ENCODE data around the gene NKX6-1.

The NKX6-1 gene

DNA sequence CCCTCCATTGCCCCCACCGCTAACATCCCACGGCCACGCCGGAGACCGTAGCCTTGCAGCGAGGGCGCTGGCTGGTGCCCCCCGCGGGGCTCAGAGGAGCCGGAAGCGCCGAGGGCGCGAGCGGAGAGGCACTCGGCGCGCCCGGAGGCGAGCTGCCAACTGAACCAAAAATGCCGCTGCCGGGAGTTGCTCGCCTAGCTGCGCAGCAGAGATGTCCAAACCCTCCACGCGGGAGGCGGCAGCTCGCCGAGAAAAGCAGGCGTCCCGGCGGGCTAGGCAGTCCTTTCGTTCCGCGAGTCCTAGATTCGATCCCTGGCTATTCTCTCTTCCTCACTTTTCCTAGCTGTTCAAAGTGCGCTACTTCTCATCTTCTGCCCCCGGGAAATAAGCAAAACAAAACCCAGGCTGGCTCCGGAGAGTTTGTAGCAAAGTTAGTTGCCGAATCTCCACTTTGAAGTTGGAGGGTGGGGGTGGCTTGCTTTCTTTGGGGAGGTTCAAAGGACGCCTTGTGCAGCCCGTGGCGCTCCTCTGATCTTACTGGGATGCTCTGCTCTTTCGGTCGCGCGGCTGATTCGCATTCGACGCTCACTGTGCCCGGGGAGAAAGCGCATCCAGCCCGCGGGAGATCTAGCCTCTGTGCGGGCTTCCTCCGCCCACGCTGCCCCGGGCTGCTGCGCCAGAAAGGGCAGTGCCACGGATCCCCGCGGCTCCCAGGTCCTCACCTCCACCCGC lies 723 bp downstream of the NKX6-1 start:
- DNase-seq: no peak

- no peak for DNase-seq
Measured at GRCh38 chr4:84497504-84498202, 1.4 kb downstream of the NKX6-1 start.

DNA sequence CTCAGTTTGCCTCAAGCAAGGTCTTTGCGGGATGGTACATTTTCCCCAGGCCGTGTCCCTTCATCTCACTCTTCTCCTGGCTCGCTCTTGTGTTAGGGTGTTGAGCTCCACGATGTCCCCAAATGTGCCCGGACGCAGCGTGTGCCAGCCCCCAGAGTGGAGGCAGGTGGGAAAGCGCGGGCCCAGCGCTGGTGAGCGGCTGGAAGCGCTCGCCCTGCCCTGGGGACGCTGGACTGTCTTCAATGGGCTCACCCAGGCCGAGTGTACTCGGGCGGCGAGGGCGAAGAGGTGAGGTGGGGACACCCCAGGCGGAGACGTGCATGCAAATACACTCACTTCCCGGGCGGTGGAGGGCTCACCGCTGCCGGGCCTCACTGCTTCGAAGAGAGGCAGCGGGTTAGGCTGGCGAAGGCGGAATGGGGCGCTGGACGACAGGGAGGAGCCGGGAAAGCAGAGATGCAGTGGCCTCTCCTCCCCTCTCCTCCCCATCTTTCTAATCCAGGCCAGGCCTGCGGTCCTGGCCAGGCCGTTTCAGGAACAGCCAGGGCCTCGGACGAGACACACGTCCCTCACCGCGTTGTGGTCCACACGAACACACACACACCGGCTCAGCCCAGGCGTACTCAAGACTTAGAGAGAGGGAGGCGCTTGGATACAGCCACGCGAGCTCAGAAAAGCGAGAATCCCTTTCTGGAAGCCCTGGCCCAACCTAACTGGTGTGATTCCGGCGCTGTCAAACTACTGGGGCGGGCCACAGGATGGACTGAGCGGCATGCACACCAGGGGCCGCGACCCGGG lies 2.2 kb downstream of the NKX6-1 start:
- DNase-seq: no peak

DNA sequence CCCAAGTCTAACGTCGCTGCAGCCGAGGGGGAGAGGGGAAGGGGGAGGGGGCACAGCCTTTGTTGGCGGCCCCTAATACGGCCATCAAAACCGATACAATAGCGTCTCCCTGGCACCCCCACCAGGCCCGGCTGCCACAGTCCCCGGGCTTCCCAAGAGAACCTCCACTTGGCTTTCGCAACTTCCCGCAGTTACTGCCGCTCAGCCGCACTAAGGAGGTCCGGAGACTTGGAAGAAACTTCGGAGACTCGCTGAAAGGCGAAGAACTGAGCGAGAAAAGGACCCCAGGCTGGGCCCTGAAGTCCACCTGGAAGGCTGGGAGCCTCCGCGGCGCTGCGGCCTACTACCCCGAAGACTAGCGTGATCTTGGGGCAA lies 2.8 kb downstream of the NKX6-1 start:
- DNase-seq: no peak

- DNase-seq: no peak
Measured at GRCh38 chr4:84495794-84496261, 3.3 kb downstream of the NKX6-1 start.

DNA sequence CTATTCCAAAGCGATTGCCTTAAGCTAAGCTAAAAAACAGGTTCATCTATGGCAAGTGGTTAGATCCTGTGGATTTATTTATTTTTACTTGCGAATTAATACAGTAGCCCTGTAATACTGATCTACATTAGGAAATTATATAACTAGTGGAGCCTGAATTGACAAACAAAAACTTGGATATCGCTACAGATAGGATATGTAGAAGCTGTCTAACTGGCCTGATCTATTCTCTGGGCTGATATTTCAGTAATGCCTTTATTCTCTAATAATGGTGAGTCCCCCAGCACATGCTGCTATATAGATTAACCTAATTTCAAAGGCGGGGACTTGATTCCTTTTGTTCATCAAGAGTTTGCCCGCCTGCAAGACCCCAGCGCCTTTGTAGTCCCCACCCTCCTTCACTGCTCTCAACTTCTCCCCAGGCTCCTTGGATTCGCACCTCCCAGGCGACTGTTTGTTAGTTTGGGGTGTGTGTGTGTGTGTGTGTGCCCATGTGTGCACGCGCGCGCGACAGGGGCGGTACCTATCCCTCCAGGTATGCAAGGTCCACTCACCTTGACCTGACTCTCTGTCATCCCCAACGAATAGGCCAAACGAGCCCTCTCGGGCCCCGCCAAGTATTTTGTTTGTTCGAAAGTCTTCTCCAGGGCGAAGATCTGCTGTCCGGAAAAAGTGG lies 3.8 kb downstream of the NKX6-1 start:
- no peak for DNase-seq

GRCh38 chr4:84494531-84494930 lies 4.6 kb downstream of the NKX6-1 start:
- DNase-seq: no peak

DNA sequence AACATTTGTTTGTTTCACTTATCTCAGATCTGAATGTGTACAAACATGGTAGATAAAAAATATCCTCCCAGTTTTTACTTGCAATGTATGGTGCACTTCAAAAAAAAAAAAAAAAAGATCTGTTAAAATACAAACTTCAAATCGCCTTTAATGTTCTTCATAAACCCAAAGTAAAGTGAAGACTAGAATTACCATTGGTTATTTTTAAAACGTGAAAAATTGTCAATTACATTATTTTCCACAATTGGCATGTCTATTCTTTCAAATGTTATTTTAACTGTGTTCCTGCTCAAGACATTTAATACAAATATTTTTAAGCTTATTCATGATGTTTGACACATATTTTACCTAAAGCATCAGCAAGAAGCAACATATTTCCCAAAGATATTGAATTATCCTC lies 5.0 kb downstream of the NKX6-1 start:
- no peak for DNase-seq

DNA sequence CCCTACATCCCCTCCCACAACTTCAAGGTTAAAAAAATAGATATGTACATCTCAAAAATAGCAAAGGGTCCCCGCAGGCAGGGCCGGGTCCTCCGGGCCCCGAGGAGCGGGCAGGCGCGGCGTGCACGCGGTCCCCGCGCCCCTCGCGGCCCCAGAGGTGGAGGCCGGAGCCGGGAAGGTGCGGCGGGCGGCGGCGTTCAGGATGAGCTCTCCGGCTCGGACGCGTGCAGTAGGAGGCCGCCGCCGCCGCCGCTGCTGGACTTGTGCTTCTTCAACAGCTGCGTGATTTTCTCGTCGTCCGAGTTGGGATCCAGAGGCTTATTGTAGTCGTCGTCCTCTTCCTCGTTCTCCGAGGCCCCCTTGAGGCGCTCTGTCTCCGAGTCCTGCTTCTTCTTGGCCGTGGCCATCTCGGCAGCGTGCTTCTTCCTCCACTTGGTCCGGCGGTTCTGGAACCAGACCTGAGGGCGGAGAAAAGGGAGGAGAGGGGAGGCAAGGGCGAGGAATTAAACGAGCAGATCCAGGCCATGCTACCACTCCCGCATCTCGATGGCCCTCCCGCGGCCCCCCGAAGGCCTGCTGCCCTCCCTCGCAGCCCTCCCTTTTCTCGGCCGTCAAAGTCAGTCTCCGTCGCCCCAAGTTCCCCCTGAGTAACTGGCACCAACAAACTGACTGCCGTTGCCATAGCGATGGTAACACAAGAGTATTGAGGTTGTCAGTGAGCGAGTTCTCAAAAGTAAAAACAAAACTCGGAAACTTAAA lies 5.8 kb downstream of the NKX6-1 start:
- DNase-seq: peak in 1 of 2 donors; percentile 23

- no peak for DNase-seq
Measured at GRCh38 chr4:84492737-84493091, 6.4 kb downstream of the NKX6-1 start.

DNA sequence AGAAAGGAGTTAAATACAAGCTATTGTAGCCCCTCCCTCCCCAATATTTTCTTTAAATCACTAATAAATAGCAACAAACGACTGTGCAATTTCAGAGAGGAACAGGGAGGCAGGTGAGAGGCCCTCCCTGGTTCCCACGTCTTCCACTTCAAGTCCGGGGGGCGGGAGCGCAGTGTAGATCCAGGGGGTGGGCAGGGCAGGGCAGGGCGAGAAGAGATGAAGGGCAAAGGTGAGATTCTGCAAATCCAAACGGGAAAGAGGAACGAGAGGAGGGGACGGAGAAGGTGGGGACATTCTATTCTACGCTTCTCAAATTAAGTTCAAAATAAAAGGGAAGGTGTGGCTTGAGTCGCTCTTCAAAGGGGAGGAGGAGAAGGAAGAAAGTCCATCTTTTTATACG lies 6.8 kb downstream of the NKX6-1 start:
- DNase-seq: no peak

- DNase-seq: no peak
Measured at GRCh38 chr4:84491481-84491880, 7.6 kb downstream of the NKX6-1 start.

DNA sequence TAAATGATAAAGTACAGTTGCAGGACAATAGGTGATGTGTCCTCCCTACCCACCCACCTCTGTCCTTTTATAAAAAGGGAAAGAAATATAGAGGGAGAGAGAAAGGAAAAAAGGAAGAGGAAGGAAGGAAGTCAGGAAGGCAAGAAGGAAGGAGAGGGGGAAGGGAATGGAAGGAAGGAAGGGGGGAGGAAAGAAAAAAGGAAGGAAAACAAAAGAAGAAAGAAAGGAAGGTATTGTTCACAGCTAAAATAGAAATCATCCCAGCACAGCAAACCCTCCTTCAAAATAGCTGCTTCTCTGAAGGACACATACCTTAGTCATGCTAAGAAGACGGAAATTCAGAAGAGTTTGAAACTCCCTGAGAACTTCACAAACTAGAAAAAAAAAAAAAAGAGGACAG lies 8.4 kb downstream of the NKX6-1 start:
- DNase-seq: no peak

DNA sequence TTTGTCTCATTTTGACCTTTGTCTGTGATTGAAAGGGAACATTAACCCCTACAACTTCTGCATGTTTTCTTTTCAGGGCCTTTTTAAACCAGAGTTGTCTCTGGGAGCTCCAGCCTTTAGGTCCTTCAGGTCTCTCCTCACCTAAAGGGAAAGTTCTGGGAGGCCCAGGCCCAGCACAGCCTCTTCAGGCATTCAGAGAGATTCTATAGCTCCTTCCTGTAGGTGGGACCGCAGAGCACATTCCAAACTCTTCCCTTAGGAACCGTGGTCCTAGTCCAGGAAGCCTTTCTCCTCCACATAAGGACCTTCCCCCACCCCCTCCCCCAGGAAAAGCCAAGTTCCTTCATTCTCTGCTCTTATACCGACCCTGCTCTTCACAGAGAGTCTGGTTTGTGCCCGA lies 14.9 kb downstream of the NKX6-1 start:
- no peak for DNase-seq

- no peak for DNase-seq
Measured at GRCh38 chr4:84483688-84484087, 15.4 kb downstream of the NKX6-1 start.

DNA sequence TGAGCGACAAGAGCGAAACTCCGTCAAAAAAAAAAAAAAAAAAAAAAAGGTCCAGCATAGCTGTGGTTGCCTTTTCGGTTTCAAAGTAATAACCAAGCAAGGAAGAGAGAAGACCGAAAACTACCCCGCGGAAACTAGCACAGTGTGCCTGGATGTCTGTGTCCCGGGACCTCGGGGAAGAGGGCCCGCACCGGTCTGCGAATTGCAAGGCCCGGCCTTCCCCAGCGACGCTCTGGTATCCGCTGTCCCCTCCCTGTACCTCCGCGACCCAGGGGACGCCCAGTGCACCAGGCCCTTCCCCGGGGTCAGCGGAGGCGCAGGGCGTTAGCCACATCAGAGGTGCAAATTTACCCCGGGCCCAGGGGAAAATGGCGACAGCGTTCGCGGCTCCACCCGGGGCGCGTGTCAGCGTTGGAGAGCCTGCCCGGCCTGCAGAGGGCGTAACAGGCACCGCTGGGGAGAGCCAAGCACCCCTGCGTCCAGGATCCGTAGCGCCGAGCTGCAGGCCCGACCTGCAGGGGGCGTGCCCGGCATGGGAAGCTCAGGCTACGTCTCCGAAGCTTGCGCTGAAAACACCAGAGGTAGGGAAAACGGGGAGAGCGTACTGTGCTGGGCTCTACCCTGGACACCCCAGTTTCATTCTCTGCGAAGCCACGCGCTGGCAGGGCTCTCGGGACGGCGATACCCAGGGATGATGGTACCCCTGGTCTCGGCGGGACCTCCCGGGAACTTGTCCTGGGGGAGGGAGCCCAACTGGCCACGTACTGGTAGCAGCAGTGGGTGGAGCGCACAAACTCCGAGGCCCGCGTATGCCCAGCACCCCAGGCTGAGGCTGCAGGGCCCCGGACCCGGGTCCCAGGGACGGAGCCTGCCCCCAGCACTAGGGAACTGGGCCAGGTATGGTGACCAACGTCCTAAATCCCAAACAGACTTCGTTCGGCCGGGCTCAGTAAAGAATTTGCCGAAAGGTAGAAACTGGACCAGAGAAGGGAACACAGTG lies 16.2 kb downstream of the NKX6-1 start:
- no peak for DNase-seq

- DNase-seq: no peak
Measured at GRCh38 chr4:84481860-84482245, 17.2 kb downstream of the NKX6-1 start.

DNA sequence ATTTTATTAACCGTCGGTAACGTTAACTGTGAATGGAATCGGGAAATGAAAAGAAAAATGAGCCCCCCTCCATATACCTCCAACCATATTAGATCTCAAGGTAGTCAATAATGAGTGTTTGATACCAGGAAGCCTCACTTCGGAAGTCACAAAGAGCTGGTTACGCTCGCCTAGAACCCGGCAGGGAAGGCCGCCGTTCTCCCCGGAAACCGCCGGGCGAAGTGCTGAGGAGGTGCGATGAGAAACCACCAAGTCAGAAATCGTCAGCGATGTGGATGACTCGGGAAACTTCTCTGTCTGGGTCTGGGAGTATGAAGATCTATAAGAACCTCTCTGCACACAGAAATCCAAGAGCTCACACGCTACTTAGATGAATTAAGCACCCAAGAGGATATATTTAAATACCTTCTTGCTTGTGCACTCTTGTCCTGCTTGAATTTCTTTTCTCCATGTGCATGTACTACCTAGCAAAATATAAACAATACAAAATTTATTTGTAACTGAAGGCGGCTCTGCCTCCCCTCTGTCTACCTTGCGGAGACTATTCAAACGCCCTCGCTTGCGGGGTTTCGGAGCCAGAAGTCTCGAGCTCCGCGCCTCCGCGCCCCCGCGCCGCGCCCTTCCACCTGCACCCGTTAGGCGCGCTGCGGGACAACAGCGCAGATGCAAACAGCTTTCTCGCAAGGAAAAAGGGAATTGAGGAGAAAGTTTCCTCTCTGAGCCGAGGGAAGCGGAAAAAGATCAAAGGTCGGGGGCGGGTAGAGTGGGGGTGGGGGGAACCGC lies 17.8 kb downstream of the NKX6-1 start:
- no peak for DNase-seq

GRCh38 chr4:84480082-84480481 lies 19.0 kb downstream of the NKX6-1 start:
- no peak for DNase-seq

DNA sequence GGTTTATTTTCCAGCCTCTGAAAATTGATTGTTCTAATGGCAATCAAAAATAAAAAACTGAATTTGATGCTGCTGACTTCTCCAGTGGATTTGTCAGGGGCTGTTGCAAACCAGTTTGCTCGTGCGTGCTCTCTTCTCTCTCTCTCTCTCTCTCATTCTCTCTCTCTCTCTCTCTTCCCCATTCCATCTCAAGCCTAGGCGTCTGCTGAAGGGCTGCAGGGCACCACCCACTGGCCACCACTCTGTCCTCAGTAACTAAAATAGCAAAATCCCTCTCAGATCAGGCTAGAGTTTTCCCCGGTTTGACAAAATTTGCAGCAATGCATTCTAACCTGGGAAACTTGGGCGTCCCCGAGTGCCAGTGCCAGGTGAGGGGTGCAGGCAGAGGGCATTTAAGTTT lies 19.4 kb downstream of the NKX6-1 start:
- DNase-seq: no peak
